Dermis blood vessel endothelial cell (primary cell): ENCODE results near the gene RSRC2. TPM values are rescaled to one million over a fixed set of nuclear protein-coding genes. Genes with fewer than 3 reads are reported as not detected.
A peak's percentile ranks its signal among the peaks of the same experiment; 100 is the strongest.
"Not testable (repeated sequence)": the region's sequence is repeated elsewhere in the genome, so short reads cannot be mapped to it uniquely, and the experiment has no call there.

ENCODE experiments used
- DNase-seq: peaks from one replicate; pipeline ENCODE4 v3.0.0; 2010
- total RNA-seq: library from RNA; depleted of rRNA; stranded (reverse); fragments of >200 nt; gene quantifications from 2 replicates; pipeline ENCODE4 v1.2.3, GENCODE V29; 2014

The RSRC2 gene
- total RNA-seq, 1 donor from 2014 or later: 49.5 TPM

- DNase-seq: no peak
Measured at GRCh38 chr12:122517877-122518276, 8.9 kb downstream of the RSRC2 start.

GRCh38 chr12:122516544-122517361, 10.0 kb downstream of the RSRC2 start:
- no peak for DNase-seq

GRCh38 chr12:122515275-122515674, 11.5 kb downstream of the RSRC2 start:
- DNase-seq: no peak

- DNase-seq: no peak
Measured at GRCh38 chr12:122513660-122514059, 13.1 kb downstream of the RSRC2 start.

GRCh38 chr12:122513028-122513427, 13.7 kb downstream of the RSRC2 start:
- DNase-seq: not testable (repeated sequence)

- DNase-seq: no peak
Measured at GRCh38 chr12:122508163-122508562, 18.6 kb downstream of the RSRC2 start.

GRCh38 chr12:122506393-122506938, 20.3 kb downstream of the RSRC2 start:
- DNase-seq: no peak

- DNase-seq: no peak
Measured at GRCh38 chr12:122505419-122506051, 21.2 kb downstream of the RSRC2 start.

GRCh38 chr12:122503783-122504590, 22.7 kb downstream of the RSRC2 start:
- DNase-seq: no peak

- no peak for DNase-seq
Measured at GRCh38 chr12:122503147-122503751, 23.5 kb downstream of the RSRC2 start.

GRCh38 chr12:122501489-122501989, 25.2 kb downstream of the RSRC2 start:
- DNase-seq: no peak

- DNase-seq: peak; percentile 99
Measured at GRCh38 chr12:122500685-122501488, 25.8 kb downstream of the RSRC2 start, which contains the start of gene ZCCHC8. Gene ZCCHC8 (minus strand): TSS chr12:122500932. CDS start chr12:122500840, 92 bp downstream.

- peak; percentile 68 for DNase-seq
Measured at GRCh38 chr12:122499991-122500684, 26.6 kb downstream of the RSRC2 start.

- no peak for DNase-seq
Measured at GRCh38 chr12:122495258-122495657, 31.5 kb downstream of the RSRC2 start.

- not testable (repeated sequence) for DNase-seq
Measured at GRCh38 chr12:122493222-122493621, 33.5 kb downstream of the RSRC2 start.

- no peak for DNase-seq
Measured at GRCh38 chr12:122491991-122492390, 34.7 kb downstream of the RSRC2 start.

- DNase-seq: no peak
Measured at GRCh38 chr12:122489038-122489437, 37.7 kb downstream of the RSRC2 start.

- not testable (repeated sequence) for DNase-seq
Measured at GRCh38 chr12:122487807-122488206, 38.9 kb downstream of the RSRC2 start.

GRCh38 chr12:122486805-122487426, 39.8 kb downstream of the RSRC2 start:
- DNase-seq: no peak

GRCh38 chr12:122486360-122486759, 40.4 kb downstream of the RSRC2 start:
- not testable (repeated sequence) for DNase-seq
